DMS 273 treated with DMSO at 0.1 percent for 48 hours (cell line): ENCODE data around the gene CCDC81.
"Not testable (repeated sequence)": the region's sequence is repeated elsewhere in the genome, so short reads cannot be mapped to it uniquely, and the experiment has no call there.

ENCODE experiments used
- DNase-seq: peaks from one replicate; lab custom pipeline; 2025; lab: John Stamatoyannopoulos, UW

CCDC81 gene

DNA sequence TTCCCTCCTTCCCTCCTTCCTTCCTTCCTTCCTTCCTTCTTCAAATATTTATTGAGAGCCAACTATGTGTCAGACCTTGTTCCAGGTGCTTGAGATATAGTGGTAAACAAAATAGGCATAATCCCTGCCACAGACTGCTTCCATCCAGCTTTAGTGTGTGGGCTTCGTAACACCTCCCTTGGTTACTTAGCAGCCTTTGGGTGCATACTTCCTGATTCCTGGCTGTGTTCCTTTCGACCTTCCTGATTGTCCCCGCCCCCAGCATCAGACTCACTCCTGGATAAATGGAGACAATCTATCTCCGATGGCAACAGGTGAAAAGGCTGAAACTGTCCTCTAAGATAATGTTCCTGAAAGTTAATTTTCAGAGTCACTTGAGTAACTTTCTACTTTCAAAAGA lies 13.5 kb downstream of the CCDC81 start:
- no peak for DNase-seq

- no peak for DNase-seq
Measured at GRCh38 chr11:86390487-86390886, 15.8 kb downstream of the CCDC81 start.

GRCh38 chr11:86395061-86395551 lies 20.4 kb downstream of the CCDC81 start:
- no peak for DNase-seq

DNA sequence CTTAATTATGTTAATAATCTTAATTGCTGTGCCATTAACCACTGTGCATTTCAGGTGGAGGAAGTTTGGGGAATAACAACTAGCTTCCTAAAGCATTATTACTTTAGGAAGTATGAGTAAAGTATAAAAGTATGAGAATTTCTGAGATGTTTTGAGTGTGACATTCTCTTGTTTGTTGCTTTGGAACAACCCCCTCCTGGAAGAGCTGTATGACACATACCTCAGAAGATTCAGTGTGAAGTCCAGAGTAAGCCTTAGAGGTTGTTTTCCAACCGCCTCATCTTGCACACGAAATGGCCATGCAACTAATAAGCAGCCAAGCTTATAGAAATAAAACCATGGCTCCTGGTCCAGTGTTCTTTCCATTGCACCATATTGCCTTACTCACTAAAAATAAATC lies 21.7 kb downstream of the CCDC81 start:
- no peak for DNase-seq

DNA sequence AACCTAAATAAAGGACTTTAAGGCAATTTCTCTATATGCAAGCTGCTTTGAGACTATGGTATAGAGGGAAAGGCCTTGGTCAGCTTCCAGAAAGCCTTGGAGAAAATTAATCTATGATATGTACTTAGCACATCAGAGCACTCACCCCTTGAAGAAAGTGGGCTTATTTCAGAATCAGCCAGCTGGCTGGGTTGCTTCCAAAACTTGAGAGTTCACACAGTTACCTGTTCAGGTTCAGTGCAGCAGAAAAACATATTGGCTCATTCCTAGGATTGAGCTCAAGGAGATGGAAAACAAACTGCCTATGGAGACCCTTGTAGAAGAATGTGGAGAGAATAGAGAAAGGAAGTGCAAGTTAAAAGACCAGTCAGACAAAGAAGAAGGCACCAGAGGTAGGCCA lies 22.7 kb downstream of the CCDC81 start:
- DNase-seq = no peak

GRCh38 chr11:86398106-86398505 lies 23.4 kb downstream of the CCDC81 start:
- no peak for DNase-seq

GRCh38 chr11:86403458-86403857 lies 28.8 kb downstream of the CCDC81 start:
- DNase-seq = no peak

DNA sequence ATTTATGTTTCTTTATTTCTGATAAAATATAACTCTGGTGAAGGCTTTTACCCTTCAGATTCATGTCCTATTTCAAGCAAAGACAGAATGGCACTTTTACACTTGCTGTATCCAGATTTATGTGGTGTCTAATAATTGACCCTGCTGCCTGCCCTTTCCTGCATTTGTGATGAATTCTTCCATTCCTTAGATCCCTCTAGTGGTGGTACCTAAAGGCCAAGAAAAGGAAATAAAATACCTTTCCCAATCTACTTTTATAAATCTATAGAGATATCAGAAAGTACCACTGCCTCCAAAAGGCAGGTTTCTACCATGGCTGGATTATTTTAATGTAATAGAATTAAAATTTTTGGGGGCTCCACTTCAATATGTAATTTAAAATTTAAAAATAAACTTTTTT lies 34.2 kb downstream of the CCDC81 start:
- no peak for DNase-seq

- DNase-seq = no peak
Measured at GRCh38 chr11:86414032-86414431, 39.3 kb downstream of the CCDC81 start.

- DNase-seq = no peak
Measured at GRCh38 chr11:86415026-86415425, 40.3 kb downstream of the CCDC81 start.

GRCh38 chr11:86416494-86416893 lies 41.8 kb downstream of the CCDC81 start:
- DNase-seq = no peak

GRCh38 chr11:86416951-86417350 lies 42.3 kb downstream of the CCDC81 start:
- not testable (repeated sequence) for DNase-seq

- no peak for DNase-seq
Measured at GRCh38 chr11:86418106-86418505, 43.4 kb downstream of the CCDC81 start.

GRCh38 chr11:86418513-86418912 lies 43.8 kb downstream of the CCDC81 start:
- no peak for DNase-seq

DNA sequence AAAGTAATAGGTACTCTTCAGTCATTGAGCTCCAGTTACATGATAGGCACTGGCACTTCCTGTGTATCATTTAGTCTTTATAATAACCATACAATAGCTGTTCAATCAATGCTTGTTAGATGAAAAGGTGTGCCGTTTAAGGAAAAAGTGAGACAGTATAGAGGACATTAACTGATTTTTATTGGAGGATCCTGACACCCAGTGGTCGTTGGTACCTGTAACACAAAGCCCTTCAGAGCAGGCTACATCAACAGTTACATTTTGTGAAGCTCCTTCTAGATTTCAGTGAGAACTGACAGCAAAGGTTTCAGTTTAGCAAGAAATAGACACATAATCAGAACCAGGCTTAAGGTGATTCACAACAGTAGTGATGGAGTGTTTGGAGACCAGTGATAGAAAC lies 44.2 kb downstream of the CCDC81 start:
- no peak for DNase-seq

- DNase-seq = no peak
Measured at GRCh38 chr11:86421946-86422345, 47.3 kb downstream of the CCDC81 start.

GRCh38 chr11:86422371-86422770 lies 47.7 kb downstream of the CCDC81 start:
- DNase-seq = no peak

DNA sequence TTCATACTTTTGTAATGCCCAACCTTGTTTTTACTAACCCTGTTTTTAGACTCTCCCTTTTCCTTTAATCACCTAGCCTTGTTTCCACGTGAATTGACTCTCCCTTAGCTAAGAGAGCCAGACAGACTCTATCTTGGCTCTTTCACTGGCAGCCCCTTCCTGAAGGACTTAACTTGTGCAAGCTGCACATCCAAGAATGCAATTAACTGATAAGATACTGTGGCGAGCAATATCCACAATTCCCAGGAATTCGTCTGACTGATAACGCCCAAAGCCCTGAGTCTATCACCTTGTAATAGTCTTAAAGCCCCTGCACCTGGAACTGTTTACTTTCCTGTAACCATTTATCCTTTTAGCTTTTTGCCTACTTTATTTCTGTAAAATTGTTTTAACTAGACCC lies 48.8 kb downstream of the CCDC81 start:
- not testable (repeated sequence) for DNase-seq

GRCh38 chr11:86427441-86427840 lies 52.8 kb downstream of the CCDC81 start:
- DNase-seq = no peak

- DNase-seq = no peak
Measured at GRCh38 chr11:86431258-86431657, 56.6 kb downstream of the CCDC81 start.

DNA sequence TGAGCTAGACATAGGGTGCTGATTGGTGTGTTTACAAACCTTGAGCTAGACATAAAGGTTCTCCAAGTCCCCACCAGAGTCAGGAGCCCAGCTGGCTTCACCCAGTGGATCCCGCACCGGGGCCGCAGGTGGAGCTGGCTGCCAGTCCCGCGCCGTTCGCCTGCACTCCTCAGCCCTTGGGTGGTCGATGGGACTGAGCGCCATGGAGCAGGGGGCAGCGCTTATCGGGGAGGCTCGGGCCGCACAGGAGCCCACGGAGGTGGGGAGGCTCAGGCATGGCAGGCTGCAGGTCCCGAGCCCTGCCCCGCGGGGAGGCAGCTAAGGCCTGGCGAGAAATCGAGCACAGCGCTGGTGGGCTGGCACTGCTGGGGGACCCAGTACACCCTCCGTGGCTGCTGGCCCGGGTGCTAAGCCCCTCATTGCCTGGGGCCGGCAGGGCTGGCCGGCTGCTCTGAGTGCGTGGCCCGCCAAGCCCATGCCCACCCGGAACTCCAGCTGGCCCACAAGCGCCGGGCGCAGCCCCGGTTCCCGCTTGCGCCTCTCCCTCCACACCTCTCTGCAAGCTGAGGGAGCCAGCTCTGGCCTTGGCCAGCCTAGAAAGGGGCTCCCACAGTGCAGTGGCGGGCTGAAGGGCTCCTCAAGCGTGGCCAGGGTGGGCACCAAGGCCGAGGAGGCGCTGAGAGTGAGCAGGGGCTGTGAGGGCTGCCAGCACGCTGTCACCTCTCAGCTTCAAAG lies 58.8 kb downstream of the CCDC81 start:
- DNase-seq = not testable (repeated sequence)

GRCh38 chr11:86435711-86436110 lies 61.0 kb downstream of the CCDC81 start:
- no peak for DNase-seq

DNA sequence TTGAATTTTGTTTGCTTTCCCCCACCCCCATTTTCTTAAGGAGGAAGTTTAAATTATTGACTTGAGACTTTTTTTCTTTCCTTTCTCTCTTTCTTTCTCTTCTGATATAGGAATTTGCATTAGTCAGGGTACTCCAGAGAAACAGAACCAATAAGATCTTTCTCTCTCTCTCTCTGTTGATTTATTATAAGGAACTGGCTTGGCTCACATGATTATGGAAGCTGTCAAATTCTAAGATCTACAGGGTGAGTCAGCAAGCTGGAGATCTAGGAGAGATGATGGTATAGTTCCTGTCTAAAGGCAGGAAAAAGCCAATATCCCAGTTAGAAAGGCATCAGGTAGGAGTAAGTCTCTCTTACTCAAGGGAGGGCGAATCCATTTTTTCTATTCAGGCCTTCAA lies 64.0 kb downstream of the CCDC81 start:
- no peak for DNase-seq

DNA sequence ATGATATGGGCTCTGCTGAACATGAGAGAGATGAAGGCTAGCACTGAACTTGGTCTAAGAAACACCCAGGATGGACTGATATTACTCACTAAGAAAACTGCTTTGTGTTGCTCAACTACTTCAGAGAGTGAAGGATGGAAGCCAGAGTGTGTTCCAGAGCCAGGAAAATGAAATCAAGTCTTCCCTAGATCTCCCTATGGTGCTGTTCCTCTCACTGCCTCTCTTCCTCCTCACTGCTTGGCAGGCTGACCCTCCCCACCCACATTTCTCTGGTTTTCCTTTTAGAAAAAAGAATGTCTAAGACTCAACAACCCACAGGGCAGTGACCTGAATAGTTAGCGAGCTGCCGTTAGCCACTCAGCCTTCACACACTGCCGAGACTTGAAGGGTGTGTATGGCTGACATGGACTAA lies 65.6 kb downstream of the CCDC81 start:
- no peak for DNase-seq
